A549 (cell line): ENCODE results near the gene PM20D1. TPM values are rescaled to one million over a fixed set of nuclear protein-coding genes. Genes with fewer than 3 reads are reported as not detected.
"Not testable (repeated sequence)": the region's sequence is repeated elsewhere in the genome, so short reads cannot be mapped to it uniquely, and the experiment has no call there.

Experiments
- ATAC-seq, 2 experiments: fragments of 200-7000 bp in 1 of 2; fragments of >200 bp in 1 of 2; cut with Nextera tagmentation in 1 of 2; cut with Tn5 transposase in 1 of 2; 3 replicates each; pipeline versions ENCODE4 v1.8.0 to v1.9.1; 2018 to 2020; ENCODE audit warnings: mild to moderate bottlenecking in 1 of 2, moderate library complexity in 1 of 2
- CTCF ChIA-PET: fragments of 300-600 bp; sonication (Branson Sonifier 250); formaldehyde crosslinking; extraction: SDS; loops from one replicate; lab custom pipeline; 2021; ENCODE audit warnings: antibody characterized with exemption, inconsistent platforms; lab: Yijun Ruan, JAX
- POLR2A ChIA-PET: fragments of 350-600 bp; formaldehyde crosslinking; extraction: SDS; loops from one replicate; lab custom pipeline; 2021; ENCODE audit warnings: antibody characterized with exemption, inconsistent platforms; lab: Yijun Ruan, JAX
- DNase-seq, 2 experiments: peaks; one replicate each; pipeline versions ENCODE4 v3.0.0 to v3.0.0-alpha.2; 2011 to 2016; ENCODE audit warnings: low read depth in 1 of 2, low spot score in 1 of 2
- FAIRE-seq: peaks from 2 replicates; lab custom pipeline; 2011; peaks lifted over from hg19 to GRCh38; lab: Jason Lieb, UNC
- H3K27ac ChIP-seq, 2 experiments: fragments of >200 bp; sonication (Bioruptor Twin); formaldehyde crosslinking; 3 replicates each; pipeline ENCODE4 v1.5.1; 2016 to 2017
- H3K4me1 ChIP-seq: fragments of >200 bp; sonication (Bioruptor Twin); formaldehyde crosslinking; 3 replicates; pipeline ENCODE4 v1.6.1; 2016
- H3K4me2 ChIP-seq: fragments of >200 bp; sonication (Bioruptor Twin); formaldehyde crosslinking; 3 replicates; pipeline ENCODE4 v1.6.1; 2016
- H3K4me3 ChIP-seq: fragments of >200 bp; sonication (Bioruptor Twin); formaldehyde crosslinking; 3 replicates; pipeline ENCODE4 v1.5.1; 2016
- H3K9me3 ChIP-seq: fragments of >200 bp; sonication (Bioruptor Twin); formaldehyde crosslinking; 3 replicates; pipeline ENCODE4 v1.6.1; 2016
- CHD2 ChIP-seq: fragments of 150-350 bp; IDR thresholded peaks from 2 replicates; pipeline ENCODE4 v1.6.1; 2014; ENCODE audit warnings: low read length; ENCODE audit not compliant: partially characterized antibody
- EHF ChIP-seq: fragments of 250-450 bp; sonication (Bioruptor Pico); IDR thresholded peaks from 2 replicates; pipeline ENCODE4 v1.5.0; 2020; ENCODE audit warnings: mild to moderate bottlenecking
- EP300 ChIP-seq, 2 experiments: fragments of >200 bp; sonication (Bioruptor Twin); formaldehyde crosslinking; IDR thresholded peaks; 2 replicates in 1 of 2; 3 replicates in 1 of 2; pipeline ENCODE4 v1.6.1; 2016 to 2017
- FOXS1 ChIP-seq: fragments of 250-450 bp; sonication (Bioruptor Pico); IDR thresholded peaks from 2 replicates; pipeline ENCODE4 v1.5.0; 2020; ENCODE audit warnings: mild to moderate bottlenecking, moderate library complexity
- HDAC2 ChIP-seq: fragments of 200-600 bp; sonication (generic); IDR thresholded peaks from 2 replicates; pipeline ENCODE4 v1.6.1; 2016
- HOXA7 ChIP-seq: fragments of 250-450 bp; sonication (Bioruptor Pico); IDR thresholded peaks from 2 replicates; pipeline ENCODE4 v1.5.0; 2020; ENCODE audit warnings: mild to moderate bottlenecking, moderate library complexity
- HOXB13 ChIP-seq: fragments of 250-450 bp; sonication (Bioruptor Pico); IDR thresholded peaks from 2 replicates; pipeline ENCODE4 v1.5.0; 2020; ENCODE audit warnings: low read depth, mild to moderate bottlenecking, moderate library complexity
- JUNB ChIP-seq: fragments of >200 bp; sonication (Bioruptor Twin); formaldehyde crosslinking; IDR thresholded peaks from 2 replicates; pipeline ENCODE4 v1.6.1; 2016
- KDM5A ChIP-seq: fragments of 200-600 bp; sonication (generic); IDR thresholded peaks from 2 replicates; pipeline ENCODE4 v1.6.1; 2016; ENCODE audit warnings: antibody characterized with exemption, mild to moderate bottlenecking
- NFE2L2 ChIP-seq: fragments of 150-350 bp; conservative IDR thresholded peaks from 2 replicates; pipeline ENCODE4 v1.6.1; 2014; ENCODE audit warnings: low read length
- NR3C1 ChIP-seq: fragments of >200 bp; sonication (Bioruptor Twin); formaldehyde crosslinking; IDR thresholded peaks from 3 replicates; pipeline ENCODE4 v1.6.1; 2017
- PHF8 ChIP-seq: fragments of 200-600 bp; sonication (generic); IDR thresholded peaks from 2 replicates; pipeline ENCODE4 v1.6.1; 2016; ENCODE audit warnings: low read depth, mild to moderate bottlenecking, antibody characterized with exemption, moderate library complexity, borderline replicate concordance
- POLR2AphosphoS2 ChIP-seq: conservative IDR thresholded peaks from 2 replicates; pipeline ENCODE4 v1.6.1; 2012; ENCODE audit warnings: low read length, improper control_type of control experiment, inconsistent platforms
- RFX5 ChIP-seq: fragments of 450-650 bp; IDR thresholded peaks from 2 replicates; pipeline ENCODE4 v1.7.1; 2014; ENCODE audit warnings: antibody characterized with exemption, mild to moderate bottlenecking, moderate library complexity
- SMC3 ChIP-seq: fragments of >200 bp; sonication (Bioruptor Twin); formaldehyde crosslinking; IDR thresholded peaks from 3 replicates; pipeline ENCODE4 v1.6.1; 2018; ENCODE audit warnings: inconsistent platforms
- TFCP2L1 ChIP-seq: fragments of 250-450 bp; sonication (Bioruptor Pico); IDR thresholded peaks from 2 replicates; pipeline ENCODE4 v1.5.0; 2021; ENCODE audit warnings: mild to moderate bottlenecking
- TP53 ChIP-seq: fragments of 250-450 bp; sonication (Bioruptor Pico); IDR thresholded peaks from 2 replicates; pipeline ENCODE4 v1.5.0; 2021; ENCODE audit warnings: mild to moderate bottlenecking, moderate library complexity
- WGBS: methylation state at CpG from one replicate; pipeline ENCODE4 v1.1.6; 2017; ENCODE audit errors: missing lambda C conversion rate; 5-methylcytosine and 5-hydroxymethylcytosine counted together
- polyA plus RNA-seq, 4 experiments: library from polyadenylated mRNA; depleted of rRNA in 3 of 4; stranded (reverse); fragments of >200 nt; fragmentation: RNase III in 1 of 4; extraction: RNeasy Plus Mini Kit Qiagen cat#74134 plus additional on column Dnase treatment in 1 of 4; gene quantifications; 2 replicates in 3 of 4; 3 replicates in 1 of 4; pipeline ENCODE4 v1.2.3, GENCODE V29; 2011 to 2017
- TF ChIP-seq, protein P1 (sequence below): fragments of 450-650 bp; IDR thresholded peaks from 2 replicates; pipeline ENCODE4 v1.6.1; 2014; ENCODE audit warnings: antibody characterized with exemption
- TF ChIP-seq, protein P2 (sequence below): fragments of 150-350 bp; IDR thresholded peaks from 2 replicates; pipeline ENCODE4 v1.6.1; 2014; ENCODE audit warnings: low read depth, mild to moderate bottlenecking, low read length
- TF ChIP-seq, protein P3 (sequence below): fragments of 250-450 bp; sonication (Bioruptor Pico); IDR thresholded peaks from 2 replicates; pipeline ENCODE4 v1.5.0; 2020; ENCODE audit warnings: low read depth, mild to moderate bottlenecking, moderate library complexity
- TF ChIP-seq, protein P4 (sequence below): fragments of >200 bp; sonication (Bioruptor Twin); formaldehyde crosslinking; IDR thresholded peaks from 2 replicates; pipeline ENCODE4 v1.6.1; 2016
- TF ChIP-seq, protein P5 (sequence below): IDR thresholded peaks from 2 replicates; pipeline ENCODE4 v1.6.1; 2012

Gene PM20D1
- polyA plus RNA-seq, 2 of the 4 experiments (the other 2 are of a cell fraction): not detected

DNA sequence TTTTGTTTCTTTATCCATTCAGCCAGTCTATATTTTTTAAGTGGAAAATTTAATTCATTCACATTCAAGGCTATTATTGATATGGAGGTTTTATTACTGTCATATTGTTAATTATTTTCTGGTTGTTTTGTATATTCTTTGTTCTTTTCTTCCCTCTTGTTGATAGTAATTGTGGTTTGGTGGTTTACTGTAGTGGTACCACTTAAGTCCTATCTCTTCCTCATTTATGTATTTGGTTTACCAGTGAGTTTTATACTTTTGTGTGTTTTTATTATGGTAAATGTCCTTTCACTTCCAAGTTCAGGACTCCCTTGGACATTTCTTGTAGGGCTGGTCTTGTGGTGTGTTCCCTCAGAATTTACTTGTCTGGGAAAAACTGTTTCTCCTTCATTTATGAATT lies 28.1 kb upstream of the PM20D1 start:
- POLR2A ChIA-PET: no interaction called here
- Histone ChIP-seq H3K4me2 (no peak overlapping the region), H3K4me1 (no peaks in the 10 kb centered on the region), H3K4me3 (no peak overlapping the region), H3K27ac (no peak overlapping the region), H3K9me3 (0 out of 3 replicates have a peak, but pooled peaks cover 3% of the 10 kb centered on the region)
- FAIRE-seq (no peak), ATAC-seq (no peak), DNase-seq (no peak)
- TF ChIP-seq NFE2L2 (no peak), HDAC2 (no peak), PHF8 (no peak), EHF (CRISPR knock-in tag) (no peak)
- TF ChIP-seq, protein P1, sequence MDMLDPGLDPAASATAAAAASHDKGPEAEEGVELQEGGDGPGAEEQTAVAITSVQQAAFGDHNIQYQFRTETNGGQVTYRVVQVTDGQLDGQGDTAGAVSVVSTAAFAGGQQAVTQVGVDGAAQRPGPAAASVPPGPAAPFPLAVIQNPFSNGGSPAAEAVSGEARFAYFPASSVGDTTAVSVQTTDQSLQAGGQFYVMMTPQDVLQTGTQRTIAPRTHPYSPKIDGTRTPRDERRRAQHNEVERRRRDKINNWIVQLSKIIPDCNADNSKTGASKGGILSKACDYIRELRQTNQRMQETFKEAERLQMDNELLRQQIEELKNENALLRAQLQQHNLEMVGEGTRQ: no peak
- CTCF ChIA-PET: no interaction called here

DNA sequence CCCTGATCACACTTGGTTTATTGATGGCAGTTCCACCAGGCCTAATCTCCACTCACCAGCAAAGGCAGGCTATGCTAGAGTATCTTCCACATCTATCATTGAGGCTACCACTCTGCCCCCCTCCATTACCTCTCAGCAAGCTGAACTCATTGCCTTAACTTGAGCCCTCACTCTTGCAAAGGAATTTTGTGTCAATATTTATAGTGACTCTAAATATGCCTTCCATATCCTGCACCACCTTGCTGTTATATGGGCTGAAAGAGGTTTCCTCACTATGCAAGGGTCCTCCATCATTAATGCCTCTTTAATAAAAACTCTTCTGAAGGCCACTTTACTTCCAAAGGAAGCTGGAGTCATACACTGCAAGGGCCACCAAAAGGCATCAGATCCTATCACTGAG lies 23.2 kb upstream of the PM20D1 start:
- POLR2A ChIA-PET, H3K9me3 ChIP-seq, H3K4me3 ChIP-seq, H3K27ac ChIP-seq, ATAC-seq, FAIRE-seq, DNase-seq, H3K4me2 ChIP-seq, H3K4me1 ChIP-seq: not testable (repeated sequence)
- CTCF ChIA-PET: interaction anchor here (1.5 kb wide), 1 partner anchor 105 kb away, joined by 4 read pairs; no protein-coding TSS in a partner anchor

DNA sequence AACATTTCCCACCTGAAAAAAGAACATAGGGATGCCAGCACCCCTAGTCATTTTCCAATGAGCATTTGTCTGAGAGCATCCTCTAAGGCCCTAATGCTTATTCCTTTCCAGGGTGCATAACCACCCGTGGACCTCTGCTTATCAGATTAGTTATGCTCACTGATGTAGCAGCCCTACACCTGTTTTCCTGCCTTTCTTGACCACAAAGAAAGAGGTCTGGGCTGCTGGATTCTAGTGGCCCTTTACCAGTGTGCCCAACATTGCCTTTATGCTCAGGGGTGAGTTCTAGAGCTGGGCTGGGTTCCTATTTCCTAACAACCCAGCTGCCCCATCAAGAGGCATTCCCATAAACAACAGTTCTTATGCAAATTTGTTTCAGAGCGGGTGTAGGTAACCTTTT lies 20.3 kb upstream of the PM20D1 start:
- FAIRE-seq: no peak

DNA sequence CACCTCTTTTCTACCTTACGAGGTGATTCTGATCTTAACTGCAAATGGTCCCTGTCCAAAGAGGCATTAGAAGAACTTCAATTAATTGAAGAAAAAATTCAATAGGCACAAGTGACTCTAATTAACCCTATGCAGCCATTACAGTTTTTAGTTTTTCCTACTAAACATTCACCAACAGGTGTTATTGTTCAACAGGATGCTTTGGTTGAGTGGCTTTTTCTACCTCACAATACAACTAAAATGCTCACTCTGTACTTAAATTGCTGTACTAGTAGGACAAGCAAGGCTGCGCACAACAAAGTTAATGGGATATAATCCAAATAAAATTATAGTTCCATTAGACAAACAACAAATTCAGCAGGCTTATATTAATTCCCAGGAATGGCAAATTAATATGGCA lies 11.6 kb upstream of the PM20D1 start:
- Histone ChIP-seq H3K4me2 (no peak overlapping the region), H3K27ac (no peak overlapping the region), H3K9me3 (0 out of 3 replicates have a peak, but pooled peaks cover under 1% of the 10 kb centered on the region), H3K4me3 (no peak overlapping the region), H3K4me1 (no peaks in the 10 kb centered on the region)
- TF ChIP-seq TFCP2L1 (CRISPR knock-in tag) (no peak), CHD2 (no peak), HOXB13 (no peak)
- TF ChIP-seq, protein P2, sequence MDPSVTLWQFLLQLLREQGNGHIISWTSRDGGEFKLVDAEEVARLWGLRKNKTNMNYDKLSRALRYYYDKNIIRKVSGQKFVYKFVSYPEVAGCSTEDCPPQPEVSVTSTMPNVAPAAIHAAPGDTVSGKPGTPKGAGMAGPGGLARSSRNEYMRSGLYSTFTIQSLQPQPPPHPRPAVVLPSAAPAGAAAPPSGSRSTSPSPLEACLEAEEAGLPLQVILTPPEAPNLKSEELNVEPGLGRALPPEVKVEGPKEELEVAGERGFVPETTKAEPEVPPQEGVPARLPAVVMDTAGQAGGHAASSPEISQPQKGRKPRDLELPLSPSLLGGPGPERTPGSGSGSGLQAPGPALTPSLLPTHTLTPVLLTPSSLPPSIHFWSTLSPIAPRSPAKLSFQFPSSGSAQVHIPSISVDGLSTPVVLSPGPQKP: no peak
- TF ChIP-seq, protein P3, sequence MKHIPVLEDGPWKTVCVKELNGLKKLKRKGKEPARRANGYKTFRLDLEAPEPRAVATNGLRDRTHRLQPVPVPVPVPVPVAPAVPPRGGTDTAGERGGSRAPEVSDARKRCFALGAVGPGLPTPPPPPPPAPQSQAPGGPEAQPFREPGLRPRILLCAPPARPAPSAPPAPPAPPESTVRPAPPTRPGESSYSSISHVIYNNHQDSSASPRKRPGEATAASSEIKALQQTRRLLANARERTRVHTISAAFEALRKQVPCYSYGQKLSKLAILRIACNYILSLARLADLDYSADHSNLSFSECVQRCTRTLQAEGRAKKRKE (CRISPR knock-in tag): no peak
- WGBS: 90% methylated on average over 2 of the region's 2 CpGs
- ChIA-PET CTCF (no interaction called here), POLR2A (no interaction called here)
- no peak for DNase-seq
- FAIRE-seq: no peak
- no peak for ATAC-seq

More for the DNA sequence above, 20.3 kb upstream of the PM20D1 start:
- Histone ChIP-seq H3K4me1 (no peaks in the 10 kb centered on the region), H3K9me3 (no peaks in the 10 kb centered on the region), H3K4me3 (no peak overlapping the region), H3K4me2 (no peak overlapping the region), H3K27ac (no peak overlapping the region)
- ChIA-PET POLR2A (no interaction called here), CTCF (interaction anchor here (0.7 kb wide), 1 partner anchor 646 kb away, joined by 3 read pairs; no protein-coding TSS in a partner anchor)
- WGBS: 37% methylated on average over 2 of the region's 2 CpGs
- ATAC-seq (no peak), DNase-seq (no peak)
- TF ChIP-seq HOXA7 (CRISPR knock-in tag): no peak
- TF ChIP-seq POLR2AphosphoS2: no peak
- TF ChIP-seq FOXS1 (CRISPR knock-in tag): no peak
- TF ChIP-seq RFX5: no peak
- TF ChIP-seq, protein P4, sequence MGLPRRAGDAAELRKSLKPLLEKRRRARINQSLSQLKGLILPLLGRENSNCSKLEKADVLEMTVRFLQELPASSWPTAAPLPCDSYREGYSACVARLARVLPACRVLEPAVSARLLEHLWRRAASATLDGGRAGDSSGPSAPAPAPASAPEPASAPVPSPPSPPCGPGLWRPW: no peak
- TF ChIP-seq, protein P5, sequence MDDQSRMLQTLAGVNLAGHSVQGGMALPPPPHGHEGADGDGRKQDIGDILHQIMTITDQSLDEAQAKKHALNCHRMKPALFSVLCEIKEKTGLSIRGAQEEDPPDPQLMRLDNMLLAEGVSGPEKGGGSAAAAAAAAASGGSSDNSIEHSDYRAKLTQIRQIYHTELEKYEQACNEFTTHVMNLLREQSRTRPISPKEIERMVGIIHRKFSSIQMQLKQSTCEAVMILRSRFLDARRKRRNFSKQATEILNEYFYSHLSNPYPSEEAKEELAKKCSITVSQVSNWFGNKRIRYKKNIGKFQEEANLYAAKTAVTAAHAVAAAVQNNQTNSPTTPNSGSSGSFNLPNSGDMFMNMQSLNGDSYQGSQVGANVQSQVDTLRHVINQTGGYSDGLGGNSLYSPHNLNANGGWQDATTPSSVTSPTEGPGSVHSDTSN: no peak
- TF ChIP-seq EP300 (IDR thresholded peaks at IDR 0.05): no peak
- no peak for TF ChIP-seq TP53 (CRISPR knock-in tag)
- no peak for TF ChIP-seq JUNB
- no peak for TF ChIP-seq NFE2L2
- TF ChIP-seq, protein P2: no peak
- no peak for TF ChIP-seq SMC3
- TF ChIP-seq KDM5A: no peak
- TF ChIP-seq NR3C1: no peak
